H9 (cell line): ENCODE measurements around the gene CCSER1. TPM values are rescaled to one million over a fixed set of nuclear protein-coding genes. Genes with fewer than 3 reads are reported as not detected.

Experiments used
- DNase-seq: peaks from one replicate; pipeline ENCODE4 v3.0.0-alpha.2; 2017
- H2AFZ ChIP-seq: one replicate; pipeline ENCODE4 v1.6.1; 2013; ENCODE audit warnings: mild to moderate bottlenecking, low read length, control low read depth, moderate library complexity
- H2AK5ac ChIP-seq: 2 replicates; pipeline ENCODE4 v1.6.1; 2013; ENCODE audit warnings: low read length, control low read depth, mixed read lengths; ENCODE audit not compliant: insufficient read length
- H2BK120ac ChIP-seq: one replicate; pipeline ENCODE4 v1.6.1; 2013; ENCODE audit warnings: low read depth, mild to moderate bottlenecking, low read length, control low read depth, inconsistent platforms; ENCODE audit not compliant: poor library complexity, severe bottlenecking
- H2BK12ac ChIP-seq: 2 replicates; pipeline ENCODE4 v1.6.1; 2013; ENCODE audit warnings: low read length, control low read depth, mixed read lengths, low read depth; ENCODE audit not compliant: insufficient read length
- H2BK15ac ChIP-seq: 2 replicates; pipeline ENCODE4 v1.6.1; 2013; ENCODE audit warnings: low read depth, low read length, control low read depth
- H2BK20ac ChIP-seq: one replicate; pipeline ENCODE4 v1.6.1; 2013; ENCODE audit warnings: low read depth, mild to moderate bottlenecking, low read length, control low read depth, inconsistent platforms; ENCODE audit not compliant: poor library complexity, severe bottlenecking
- H2BK5ac ChIP-seq: 2 replicates; pipeline ENCODE4 v1.6.1; 2013; ENCODE audit warnings: low read length, control low read depth, mixed read lengths; ENCODE audit not compliant: insufficient read length
- H3K14ac ChIP-seq: 2 replicates; pipeline ENCODE4 v1.6.1; 2013; ENCODE audit warnings: low read length, control low read depth; ENCODE audit not compliant: insufficient read depth
- H3K18ac ChIP-seq: 2 replicates; pipeline ENCODE4 v1.6.1; 2013; ENCODE audit warnings: low read depth, mild to moderate bottlenecking, mixed read lengths, low read length, control low read depth; ENCODE audit not compliant: insufficient read length
- H3K23ac ChIP-seq: 2 replicates; pipeline ENCODE4 v1.6.1; 2013; ENCODE audit warnings: low read length, control low read depth, mixed read lengths, low read depth; ENCODE audit not compliant: insufficient read length
- H3K23me2 ChIP-seq: 2 replicates; pipeline ENCODE4 v1.6.1; 2013; ENCODE audit warnings: low read depth, mild to moderate bottlenecking, mixed read lengths, low read length, control low read depth; ENCODE audit not compliant: insufficient read length, poor library complexity, severe bottlenecking
- H3K27ac ChIP-seq: 2 replicates; pipeline ENCODE4 v1.5.1; 2013; ENCODE audit warnings: low read length, control low read depth, mixed read lengths, low read depth; ENCODE audit not compliant: insufficient read length
- H3K27me3 ChIP-seq: 2 replicates; pipeline ENCODE4 v1.6.1; 2013; ENCODE audit warnings: low read length, control low read depth, inconsistent platforms; ENCODE audit not compliant: insufficient read depth
- H3K4ac ChIP-seq: 2 replicates; pipeline ENCODE4 v1.6.1; 2013; ENCODE audit warnings: low read depth, mild to moderate bottlenecking, control low read depth, inconsistent platforms, low read length, moderate library complexity
- H3K4me1 ChIP-seq: 2 replicates; pipeline ENCODE4 v1.6.1; 2013; ENCODE audit warnings: low read length, control low read depth, inconsistent platforms; ENCODE audit not compliant: insufficient read depth
- H3K4me2 ChIP-seq: 2 replicates; pipeline ENCODE4 v1.6.1; 2013; ENCODE audit warnings: low read length, control low read depth, mixed read lengths; ENCODE audit not compliant: insufficient read length, insufficient read depth
- H3K56ac ChIP-seq: 2 replicates; pipeline ENCODE4 v1.6.1; 2013; ENCODE audit warnings: low read depth, mild to moderate bottlenecking, mixed read lengths, low read length, control low read depth; ENCODE audit not compliant: insufficient read length
- H3K79me1 ChIP-seq: 2 replicates; pipeline ENCODE4 v1.6.1; 2013; ENCODE audit warnings: low read depth, mild to moderate bottlenecking, moderate library complexity, low read length, control low read depth, inconsistent platforms; ENCODE audit not compliant: insufficient read depth, poor library complexity, severe bottlenecking
- H3K79me2 ChIP-seq: 2 replicates; pipeline ENCODE4 v1.6.1; 2013; ENCODE audit warnings: low read length, control low read depth, inconsistent platforms; ENCODE audit not compliant: insufficient read depth
- H3K9ac ChIP-seq: 2 replicates; pipeline ENCODE4 v1.6.1; 2013; ENCODE audit warnings: low read length, control low read depth, mixed read lengths; ENCODE audit not compliant: insufficient read length; ENCODE audit errors: extremely low read depth
- H3K9me3 ChIP-seq: one replicate; pipeline ENCODE4 v1.6.1; 2013; ENCODE audit warnings: low read depth, low read length, inconsistent platforms; ENCODE audit not compliant: control insufficient read depth
- H3T11ph ChIP-seq: one replicate; pipeline ENCODE4 v1.6.1; 2013; ENCODE audit warnings: mild to moderate bottlenecking, low read length, control low read depth, inconsistent platforms
- H4K20me1 ChIP-seq: one replicate; pipeline ENCODE4 v1.6.1; 2013; ENCODE audit not compliant: control insufficient read depth, insufficient read length, insufficient read depth
- H4K5ac ChIP-seq: 2 replicates; pipeline ENCODE4 v1.6.1; 2013; ENCODE audit warnings: low read depth, mild to moderate bottlenecking, mixed read lengths, low read length, control low read depth; ENCODE audit not compliant: insufficient read length
- H4K8ac ChIP-seq: replicated peaks from 2 replicates; pipeline ENCODE4 v1.6.1; 2013; ENCODE audit warnings: low read length, control low read depth, mixed read lengths, low read depth; ENCODE audit not compliant: insufficient read length
- H4K91ac ChIP-seq: 2 replicates; pipeline ENCODE4 v1.6.1; 2013; ENCODE audit warnings: low read depth, mild to moderate bottlenecking, moderate library complexity, mixed read lengths, low read length, control low read depth; ENCODE audit not compliant: insufficient read length
- H3K27ac Mint-ChIP-seq, 3 experiments: 2 replicates in 2 of 3; 3 replicates in 1 of 3; pipeline ENCODE4 v1.8.0; 2020 to 2021; ENCODE audit warnings: mixed read lengths in 3 of 3, mild to moderate bottlenecking in 1 of 3, moderate library complexity in 1 of 3
- H3K27me3 Mint-ChIP-seq: 2 replicates; pipeline ENCODE4 v1.8.0; 2021; ENCODE audit warnings: low read depth, mild to moderate bottlenecking, moderate library complexity, mixed read lengths
- H3K36me3 Mint-ChIP-seq, 3 experiments: 2 replicates in 2 of 3; 3 replicates in 1 of 3; pipeline ENCODE4 v1.8.0; 2020 to 2021; ENCODE audit warnings: low read depth in 3 of 3, mixed read lengths in 3 of 3; ENCODE audit not compliant: insufficient read depth in 1 of 3
- H3K4me1 Mint-ChIP-seq, 2 experiments: 2 replicates each; pipeline ENCODE4 v1.8.0; 2020; ENCODE audit warnings: mixed read lengths in 2 of 2
- H3K4me3 Mint-ChIP-seq, 2 experiments: 2 replicates in 1 of 2; 3 replicates in 1 of 2; pipeline ENCODE4 v1.8.0; 2020 to 2021; ENCODE audit warnings: mild to moderate bottlenecking in 2 of 2, mixed read lengths in 2 of 2, moderate library complexity in 1 of 2
- H3K9me3 Mint-ChIP-seq, 2 experiments: 2 replicates in 1 of 2; 3 replicates in 1 of 2; pipeline ENCODE4 v1.8.0; 2020; ENCODE audit warnings: mild to moderate bottlenecking in 2 of 2, mixed read lengths in 2 of 2, moderate library complexity in 1 of 2
- CTCF ChIP-seq: fragments of 200-600 bp; sonication (generic); conservative IDR thresholded peaks from 3 replicates; pipeline ENCODE4 v1.8.0; 2021; ENCODE audit warnings: antibody characterized with exemption, mild to moderate bottlenecking
- WGBS: extraction: QIAGEN DNeasy Blood & Tissue Kit; methylation state at CpG from one replicate; pipeline ENCODE4 v1.1.7; 2013; ENCODE audit warnings: missing lambda C conversion rate, low lambda C conversion rate, mixed read lengths; ENCODE audit not compliant: insufficient read length; ENCODE audit errors: extremely low coverage; 5-methylcytosine and 5-hydroxymethylcytosine counted together
- total RNA-seq: library from RNA; stranded (reverse); gene quantifications from 2 replicates; pipeline ENCODE4 v1.2.1, GENCODE V29; 2021

Gene CCSER1
- total RNA-seq, 1 experiment from 2014 or later = 0.37 TPM

GRCh38 chr4:90852237-90852636, 725.0 kb downstream of the CCSER1 start:
- no peak for DNase-seq
- Histone ChIP-seq H3K27ac (no peak overlapping the region), H2BK5ac (no peak overlapping the region), H3K23me2 (no peaks in the 10 kb centered on the region), H3K27me3 (no peaks in the 10 kb centered on the region), H4K8ac (no peak overlapping the region), H2AK5ac (no peak overlapping the region), H3K4me2 (no peak overlapping the region), H4K20me1 (no peaks in the 10 kb centered on the region), H3K18ac (no peak overlapping the region), H3K56ac (no peak overlapping the region), H3K4me1 (no peaks in the 10 kb centered on the region; the same call in 1 of the 2 replicates), H3T11ph (no peak overlapping the region), H4K91ac (no peak overlapping the region), H3K4ac (no peak overlapping the region), H2BK12ac (no peak overlapping the region), H2BK20ac (no peak overlapping the region), H2BK120ac (no peak overlapping the region), H3K14ac (no peak overlapping the region), H3K79me1 (no peaks in the 10 kb centered on the region), H4K5ac (no peak overlapping the region), H2BK15ac (no peak overlapping the region), H3K9ac (no peak overlapping the region), H3K23ac (no peak overlapping the region), H2AFZ (peak overlapping the region; percentile 48), H3K79me2 (no peaks in the 10 kb centered on the region), H3K9me3 (no peaks in the 10 kb centered on the region)
- Mint-ChIP-seq H3K9me3 (peaks cover 13% of the 10 kb centered on the region in 2 experiments), H3K4me3 (no peak overlapping the region), H3K27me3 (no peaks in the 10 kb centered on the region), H3K36me3 (peaks cover 10 to 16% (median 14%) of the 10 kb centered on the region in 3 experiments; a peak in 6 of 7 replicates), H3K27ac (peak overlapping the region; percentile 2 to 38 (median 8); a peak in 2 of 7 replicates), H3K4me1 (peaks cover 7 to 10% of the 10 kb centered on the region in 2 experiments)
- no CpG with 5 or more reads among the region's 4 CpGs for WGBS
- TF ChIP-seq CTCF = no peak
